SK-N-MC (cell line): ENCODE results near the gene EPC2.

Source experiments
- DNase-seq: peaks from one replicate; pipeline ENCODE4 v3.0.0-alpha.2; 2011; ENCODE audit warnings: low read depth, low spot score
- H3K27ac ChIP-seq: fragments of 200-600 bp; sonication (generic); 2 replicates; pipeline ENCODE4 v1.5.1; 2016; ENCODE audit warnings: mixed run types
- H3K36me3 ChIP-seq: fragments of 200-600 bp; sonication (generic); 2 replicates; pipeline ENCODE4 v1.6.1; 2017; ENCODE audit warnings: antibody characterized with exemption, low read length, mixed read lengths; ENCODE audit not compliant: insufficient read depth
- H3K4me3 ChIP-seq: fragments of 200-600 bp; sonication (generic); 2 replicates; pipeline ENCODE4 v1.5.1; 2016
- H3K9ac ChIP-seq: fragments of 200-600 bp; sonication (generic); 2 replicates; pipeline ENCODE4 v1.8.0; 2017; ENCODE audit warnings: mixed run types, mixed read lengths; ENCODE audit not compliant: insufficient read length
- H3K9me3 ChIP-seq: fragments of 200-600 bp; sonication (generic); 2 replicates; pipeline ENCODE4 v1.6.1; 2017; ENCODE audit warnings: low read depth, mild to moderate bottlenecking, antibody characterized with exemption, low read length, moderate library complexity, mixed read lengths
- EZH2 ChIP-seq: fragments of 200-600 bp; sonication (generic); IDR thresholded peaks from one replicate; pipeline ENCODE4 v1.6.1; 2017; ENCODE audit warnings: antibody characterized with exemption
- FOXP2 ChIP-seq: optimal IDR thresholded peaks from 2 replicates; pipeline ENCODE3; 2011; ENCODE audit warnings: mild to moderate bottlenecking, moderate library complexity; ENCODE audit not compliant: insufficient read depth; ENCODE audit errors: extremely low read length, control extremely low read depth
- POLR2AphosphoS5 ChIP-seq: IDR thresholded peaks from 2 replicates; pipeline ENCODE4 v1.6.1; 2012; ENCODE audit warnings: mild to moderate bottlenecking, low read depth, low read length, borderline replicate concordance

The EPC2 gene

DNA sequence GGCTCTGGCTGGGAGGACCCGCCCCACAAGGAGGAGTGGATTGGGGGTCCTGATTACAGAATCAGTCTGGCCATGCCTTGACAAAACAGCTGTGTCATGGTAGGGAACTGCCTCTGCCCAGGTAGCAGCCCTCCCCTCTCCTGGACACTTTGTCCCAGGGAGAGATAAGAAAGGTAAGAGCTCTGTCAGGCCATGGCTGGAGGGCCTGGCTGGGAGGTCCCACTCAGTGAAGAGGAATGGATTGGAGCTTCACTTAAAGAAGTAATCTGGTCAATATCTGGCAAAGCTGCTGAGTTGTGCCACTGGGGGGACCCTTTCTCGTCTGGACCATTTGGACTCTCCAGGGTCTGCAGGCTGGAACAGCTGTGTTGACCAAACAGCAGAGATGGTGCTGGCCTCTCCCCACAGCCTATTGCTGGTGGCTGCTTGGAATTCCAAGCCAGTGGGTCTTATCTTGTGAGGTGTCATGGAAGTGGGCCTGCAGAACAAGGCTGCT, 75.4 kb downstream of the EPC2 start:
- Histone ChIP-seq H3K4me3 (no peak overlapping the region; the same call in 1 of the 2 replicates), H3K27ac (no peak overlapping the region), H3K36me3 (no peaks in the 10 kb centered on the region; the same call in 1 of the 2 replicates), H3K9ac (no peak overlapping the region), H3K9me3 (no peaks in the 10 kb centered on the region)
- TF ChIP-seq EZH2 (no peak), FOXP2 (no peak), POLR2AphosphoS5 (no peak)
- DNase-seq = no peak

DNA sequence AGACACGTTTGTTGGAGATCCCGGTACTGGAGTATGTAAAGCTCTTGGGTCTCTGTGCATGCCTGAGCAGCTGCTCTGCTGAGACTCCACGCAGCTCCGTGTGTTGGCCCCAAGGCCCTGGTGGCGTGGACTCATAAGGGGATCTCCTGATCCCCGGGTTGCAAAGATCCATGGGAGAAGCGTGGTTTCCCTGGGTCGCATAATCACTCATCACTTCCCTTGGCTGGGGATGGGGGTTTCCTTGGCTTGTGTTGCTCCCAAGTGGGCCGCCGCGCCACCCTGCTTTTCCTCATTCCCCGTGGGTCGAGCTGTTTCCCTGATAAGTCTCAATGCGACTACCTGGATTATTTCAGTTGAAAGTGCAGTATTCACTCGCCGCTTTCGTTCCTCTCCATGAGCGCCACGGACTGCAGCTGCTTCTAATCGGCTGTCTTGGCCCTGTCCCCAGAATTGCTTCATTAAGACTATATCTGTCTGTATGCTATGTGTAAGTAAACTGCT, 76.0 kb downstream of the EPC2 start:
- H3K4me3 ChIP-seq = peak overlapping the region; percentile 45

DNA sequence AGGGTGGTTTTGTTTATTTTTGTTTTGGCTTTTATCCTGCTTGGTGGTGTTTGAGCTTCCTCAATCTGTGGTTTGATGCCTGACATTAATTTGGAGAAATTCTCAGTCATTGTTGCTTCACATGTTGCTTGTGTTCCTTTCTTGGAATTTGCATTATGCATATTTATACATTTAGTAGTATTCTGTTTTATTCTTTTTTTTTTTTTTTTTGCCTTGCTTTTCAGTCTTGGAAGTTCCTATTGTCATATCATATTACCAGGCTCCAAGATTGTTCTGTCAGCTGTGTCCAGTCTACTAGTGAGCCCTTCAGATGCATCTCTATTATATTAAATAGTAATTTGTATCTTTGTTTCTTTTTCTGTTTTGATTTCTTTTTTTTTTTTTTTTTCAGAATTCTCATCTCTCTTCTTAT, 77.0 kb downstream of the EPC2 start:
- peaks cover 12% of the 10 kb centered on the region for H3K36me3 ChIP-seq
- H3K27ac ChIP-seq = peak overlapping the region; percentile 19; the same call in 1 of the 2 replicates
- no peak for DNase-seq
- H3K9ac ChIP-seq = no peak overlapping the region
- H3K4me3 ChIP-seq = no peak overlapping the region
- H3K9me3 ChIP-seq = no peaks in the 10 kb centered on the region; the same call in 1 of the 2 replicates
- TF ChIP-seq FOXP2 = no peak
- no peak for TF ChIP-seq POLR2AphosphoS5
- TF ChIP-seq EZH2 = no peak

More for the DNA sequence above, 76.0 kb downstream of the EPC2 start:
- no peak for DNase-seq
- H3K27ac ChIP-seq = peak overlapping the region; percentile 19; the same call in 1 of the 2 replicates
- no peak for TF ChIP-seq POLR2AphosphoS5
- no peak for TF ChIP-seq FOXP2
- TF ChIP-seq EZH2 = no peak
- H3K36me3 ChIP-seq = peaks cover 4% of the 10 kb centered on the region; the same call in 1 of the 2 replicates
- H3K9me3 ChIP-seq = no peaks in the 10 kb centered on the region
- H3K9ac ChIP-seq = no peak overlapping the region

DNA sequence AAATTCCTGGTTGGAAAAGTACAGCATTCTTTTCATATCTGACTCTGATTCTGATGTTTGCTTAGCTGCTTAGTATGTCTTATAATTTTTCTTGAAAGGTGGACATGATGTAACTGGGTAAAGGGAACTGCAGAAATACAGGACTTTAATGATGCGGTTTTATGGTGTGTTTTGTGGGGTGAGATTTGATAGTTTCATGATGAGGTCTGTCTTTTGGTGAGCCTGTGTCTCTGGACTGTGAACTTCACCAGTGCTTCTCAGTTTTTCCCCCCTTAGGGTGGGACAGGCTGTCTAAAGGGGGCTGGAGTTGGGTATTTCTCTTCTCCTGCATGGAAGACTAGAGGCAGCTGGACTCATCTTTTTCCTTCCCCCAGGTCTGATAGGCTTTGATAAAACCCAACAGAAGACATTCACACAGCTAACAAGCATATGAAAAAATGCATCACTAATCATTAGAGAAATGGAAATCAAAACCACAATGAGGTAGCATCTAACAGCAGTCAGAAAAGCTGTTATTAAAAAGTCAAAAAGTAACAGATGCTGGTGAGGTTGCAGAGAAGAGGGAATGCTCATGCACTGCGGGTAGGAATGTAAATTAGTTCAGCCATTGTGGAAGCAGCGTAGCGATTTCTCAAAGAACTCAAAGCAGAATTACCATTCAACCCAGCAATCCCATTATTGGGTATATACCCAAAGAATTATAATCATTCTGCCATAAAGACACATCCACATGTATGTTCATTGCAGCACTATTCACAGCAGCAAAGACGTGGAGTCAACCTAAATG, 77.6 kb downstream of the EPC2 start:
- Histone ChIP-seq H3K27ac (no peak overlapping the region), H3K36me3 (peaks cover 12% of the 10 kb centered on the region), H3K9me3 (no peaks in the 10 kb centered on the region; the same call in 1 of the 2 replicates), H3K4me3 (no peak overlapping the region), H3K9ac (no peak overlapping the region)
- no peak for DNase-seq
- TF ChIP-seq POLR2AphosphoS5 (no peak), FOXP2 (no peak), EZH2 (no peak)

DNA sequence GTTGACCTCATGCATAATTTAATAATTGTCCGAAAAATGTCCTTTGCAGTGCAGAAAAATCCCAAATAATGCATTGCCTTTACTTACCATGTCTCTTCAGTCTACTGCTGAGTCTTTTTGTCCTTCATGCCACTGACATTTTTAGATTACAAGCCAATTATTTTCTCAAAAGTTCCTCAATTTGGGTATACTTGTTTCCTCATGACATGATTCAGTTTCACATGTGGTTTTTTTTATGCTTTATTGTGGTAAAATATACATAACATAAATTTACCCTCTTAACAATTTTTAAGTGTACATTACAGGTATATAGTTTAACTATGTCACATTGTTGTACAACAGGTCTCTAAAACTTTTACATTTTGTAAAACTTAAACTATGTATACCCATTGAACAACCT, 81.0 kb downstream of the EPC2 start:
- Histone ChIP-seq H3K9me3 (no peaks in the 10 kb centered on the region; the same call in 1 of the 2 replicates), H3K36me3 (peaks cover 12% of the 10 kb centered on the region), H3K9ac (no peak overlapping the region), H3K4me3 (no peak overlapping the region), H3K27ac (no peak overlapping the region)
- TF ChIP-seq POLR2AphosphoS5 = no peak
- TF ChIP-seq EZH2 = no peak
- no peak for TF ChIP-seq FOXP2
- DNase-seq = no peak

DNA sequence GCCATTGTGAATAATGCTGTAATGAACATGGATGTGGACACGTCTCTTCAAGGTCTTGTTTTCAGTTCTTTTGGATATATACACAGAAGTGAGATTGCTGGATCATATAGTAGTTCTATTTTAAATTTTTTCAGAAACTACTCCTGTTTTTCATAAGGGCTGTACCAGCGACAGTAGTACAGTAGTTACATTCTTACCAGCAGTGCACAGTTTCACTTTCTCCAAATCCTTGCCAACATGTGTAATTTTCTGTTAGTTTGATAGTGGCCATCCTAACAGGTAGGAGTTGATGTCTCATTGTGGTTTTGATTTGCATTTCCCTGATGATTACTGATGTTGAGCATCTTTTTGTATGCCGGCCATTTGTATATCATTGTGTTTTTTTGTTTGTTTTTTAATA, 81.7 kb downstream of the EPC2 start:
- H3K9me3 ChIP-seq = no peaks in the 10 kb centered on the region; the same call in 1 of the 2 replicates
- H3K36me3 ChIP-seq = peaks cover 12% of the 10 kb centered on the region
- H3K9ac ChIP-seq = no peak overlapping the region
- H3K4me3 ChIP-seq = no peak overlapping the region
- no peak overlapping the region for H3K27ac ChIP-seq
- DNase-seq = no peak
- TF ChIP-seq EZH2 (no peak), POLR2AphosphoS5 (no peak), FOXP2 (no peak)

DNA sequence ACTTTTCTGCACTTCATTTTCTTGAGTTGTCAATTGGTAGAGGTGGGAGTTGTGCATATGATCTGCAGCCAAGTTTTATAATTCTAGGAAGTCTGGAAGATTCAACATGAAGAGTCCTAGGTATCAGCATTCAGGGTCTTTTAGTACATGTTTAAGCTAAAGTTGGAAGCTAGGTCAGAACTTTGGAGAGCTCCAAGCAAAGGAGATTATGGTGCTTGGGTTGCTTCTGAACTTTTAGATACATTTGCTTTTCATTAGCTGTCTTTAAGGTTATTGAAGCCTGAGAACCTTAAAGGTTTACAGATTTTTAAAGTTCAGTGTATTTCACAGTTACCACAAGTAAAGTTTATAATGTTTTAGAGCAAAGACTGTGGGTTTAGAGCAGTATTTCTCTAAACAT, 85.5 kb downstream of the EPC2 start:
- Histone ChIP-seq H3K9ac (no peak overlapping the region), H3K36me3 (peaks cover 12% of the 10 kb centered on the region; the same call in 1 of the 2 replicates)
- TF ChIP-seq POLR2AphosphoS5 (no peak), FOXP2 (no peak), EZH2 (no peak)

DNA sequence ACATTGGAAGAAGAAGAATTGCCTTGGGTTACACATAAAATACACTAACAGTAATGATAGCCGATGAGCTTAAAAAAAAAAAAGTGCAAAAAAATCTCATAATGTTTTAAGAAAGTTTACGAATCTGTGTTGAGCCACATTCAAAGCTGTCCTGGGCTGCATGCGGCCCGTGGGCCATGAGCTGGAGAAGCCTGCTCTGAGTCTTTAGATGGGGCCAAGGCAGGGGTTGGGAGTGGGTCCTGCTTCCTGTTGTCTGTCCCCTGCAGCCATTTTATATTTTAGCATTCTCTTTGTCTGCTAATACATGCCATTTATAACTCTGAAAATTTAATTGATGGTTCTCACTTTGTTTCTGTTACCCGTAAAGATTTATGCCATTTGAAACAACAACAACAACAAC, 93.2 kb downstream of the EPC2 start:
- H3K9ac ChIP-seq = no peak overlapping the region
- H3K9me3 ChIP-seq = no peaks in the 10 kb centered on the region
- no peak for DNase-seq
- no peak for TF ChIP-seq FOXP2
- TF ChIP-seq EZH2 = no peak
- no peak for TF ChIP-seq POLR2AphosphoS5
- no peak overlapping the region for H3K27ac ChIP-seq
- no peaks in the 10 kb centered on the region for H3K36me3 ChIP-seq
- H3K4me3 ChIP-seq = no peak overlapping the region

More for the DNA sequence above, 85.5 kb downstream of the EPC2 start:
- DNase-seq = no peak
- Histone ChIP-seq H3K27ac (no peak overlapping the region), H3K4me3 (no peak overlapping the region), H3K9me3 (no peaks in the 10 kb centered on the region; the same call in 1 of the 2 replicates)
